NCI-H345 treated with DMSO at 0.1 percent for 48 hours (cell line): Measurements from ENCODE around the gene SBF1.

Source experiments
- DNase-seq: peaks from one replicate; lab custom pipeline; 2025; ENCODE audit not compliant: unreplicated experiment; lab: John Stamatoyannopoulos, UW

The SBF1 gene

DNA sequence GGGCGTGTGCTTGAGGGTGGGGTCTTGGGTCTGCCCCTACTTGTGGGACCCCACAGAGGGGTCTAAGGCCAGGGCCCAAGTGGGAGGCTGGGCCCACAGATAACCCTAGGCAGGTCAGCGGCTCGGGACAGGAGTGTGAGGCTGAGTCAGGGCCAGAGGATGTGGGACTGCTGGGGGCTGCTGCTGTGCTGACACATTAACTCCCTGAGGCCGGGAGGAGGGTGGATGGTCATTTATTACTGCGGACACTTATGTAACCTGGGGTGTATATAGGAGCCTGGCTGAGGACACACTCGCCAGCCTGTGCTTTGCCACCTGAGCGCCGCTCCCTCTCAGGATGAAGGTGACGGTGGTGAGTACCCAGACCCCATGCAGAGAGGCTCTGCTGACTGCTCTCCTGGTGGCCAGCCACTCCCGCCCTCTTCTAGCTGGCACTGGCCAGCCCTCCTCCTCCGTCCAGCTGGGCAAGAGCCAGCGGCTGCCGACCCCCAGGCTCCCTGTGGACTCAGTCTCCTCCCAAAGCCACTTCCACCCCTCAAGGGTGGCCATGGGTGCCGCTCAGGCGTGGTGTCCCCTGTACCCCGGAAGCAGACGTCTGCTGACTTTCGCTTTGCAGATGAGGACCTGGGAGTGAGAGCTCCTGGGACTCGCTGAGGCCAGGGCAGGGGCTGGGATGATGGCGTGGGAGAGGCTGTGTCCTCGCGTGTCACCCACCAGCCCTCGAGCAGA lies 11.9 kb upstream of the SBF1 start, which contains the start of gene MIOX:
MIOX (plus strand) TSS at position 299 of the 729 bp plus-strand sequence; CDS start at position 338, 39 bp downstream.
- DNase-seq, result no peak

DNA sequence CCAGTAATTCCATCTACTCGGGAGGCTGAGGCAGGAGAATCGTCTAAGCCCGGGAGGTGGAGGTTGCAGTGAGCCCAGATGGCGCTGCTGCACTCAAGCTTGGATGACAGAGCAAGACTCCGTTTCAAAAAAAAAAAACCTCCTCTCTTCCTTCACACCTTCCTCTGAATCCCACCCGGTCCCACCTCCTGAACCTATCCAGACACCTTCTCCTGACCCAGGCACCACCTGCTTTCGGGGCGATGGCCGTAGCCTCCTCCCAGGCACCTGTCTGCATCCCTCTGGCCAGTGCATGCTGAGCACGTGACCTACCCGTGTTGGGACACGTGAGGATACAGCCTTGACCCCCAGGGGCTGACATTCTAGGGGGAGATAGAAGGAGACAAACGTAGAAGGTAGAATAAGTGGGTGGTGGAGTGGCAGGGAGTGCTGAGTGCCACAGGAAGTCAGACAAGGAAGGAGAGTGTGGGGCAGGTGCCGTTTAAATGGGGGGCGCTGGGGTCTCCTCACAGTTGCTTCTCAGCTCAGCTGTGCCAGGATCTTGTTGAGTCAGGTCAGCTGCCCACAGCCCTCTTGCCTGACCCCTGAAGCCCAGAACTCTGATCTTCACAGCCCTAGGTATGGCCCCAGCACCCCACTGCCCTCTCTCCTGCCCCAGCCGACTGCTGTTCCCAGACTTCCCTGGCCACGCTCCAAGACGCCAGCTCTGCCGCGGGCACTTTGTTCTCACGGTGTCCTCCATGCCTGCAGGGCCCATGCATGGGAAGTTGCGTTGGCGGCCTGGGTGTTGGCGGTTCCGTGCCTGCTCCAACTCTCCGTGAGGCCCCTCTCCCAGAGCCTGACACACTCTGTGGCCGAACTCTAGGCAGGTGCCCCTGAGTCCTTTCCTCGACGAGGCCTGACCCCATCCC lies 10.6 kb upstream of the SBF1 start:
- DNase-seq, result no peak

- DNase-seq, result no peak
These were observed 9.4 kb upstream of the SBF1 start for GRCh38 chr22:50483977-50484853.

DNA sequence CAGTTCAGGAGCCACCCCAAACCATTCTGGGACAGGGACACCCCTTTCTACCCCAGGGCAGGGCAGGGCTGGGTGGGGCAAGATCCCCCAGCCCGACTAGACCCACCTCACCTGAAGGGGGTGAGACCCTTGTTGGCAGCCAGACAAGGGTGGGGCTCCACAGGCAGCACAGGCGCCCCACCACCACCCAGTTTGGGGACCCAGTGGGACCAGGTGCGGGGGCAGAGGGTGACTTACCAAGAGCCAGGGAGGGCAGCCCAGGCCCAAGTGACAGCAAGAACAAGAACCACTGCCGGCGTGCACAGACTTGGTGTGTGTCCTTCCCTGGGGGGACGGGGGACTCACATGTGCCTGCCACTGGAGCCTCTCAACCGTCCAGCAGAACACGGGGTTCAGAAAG lies 8.7 kb upstream of the SBF1 start:
- no peak for DNase-seq

GRCh38 chr22:50483106-50483505 lies 8.3 kb upstream of the SBF1 start:
- DNase-seq, result no peak

GRCh38 chr22:50482107-50483074 lies 7.6 kb upstream of the SBF1 start:
- no peak for DNase-seq

DNA sequence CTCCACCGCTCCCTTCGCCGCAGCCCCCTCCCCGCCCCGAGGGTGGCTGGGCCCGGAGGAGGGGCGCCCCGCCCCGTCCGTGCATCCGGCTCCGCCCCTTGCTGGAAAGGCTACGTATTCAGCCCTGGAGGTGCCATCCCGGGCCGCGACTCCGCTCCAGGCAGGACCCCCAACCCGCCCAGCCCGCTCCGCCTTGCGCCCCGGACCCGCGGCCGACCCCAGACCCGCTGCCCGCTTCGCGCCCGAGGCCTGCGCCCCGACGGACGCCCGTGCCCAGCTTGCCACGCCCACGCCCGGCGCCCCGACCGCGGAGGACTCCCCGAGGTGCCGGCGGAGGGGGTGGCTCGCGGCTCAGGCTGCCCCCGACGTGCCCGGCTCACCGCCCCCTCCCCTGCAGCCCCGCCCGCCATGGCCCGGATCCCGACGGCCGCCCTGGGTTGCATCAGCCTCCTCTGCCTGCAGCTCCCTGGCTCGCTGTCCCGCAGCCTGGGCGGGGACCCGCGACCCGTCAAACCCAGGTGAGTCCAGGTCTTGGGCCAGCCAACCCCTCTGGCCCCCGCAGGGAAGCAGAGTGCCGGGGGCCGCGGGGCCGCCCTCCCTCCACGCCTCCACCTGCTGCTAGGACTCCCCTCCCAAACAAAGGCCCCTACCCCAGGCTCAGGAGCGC lies 6.7 kb upstream of the SBF1 start, which contains the start of gene ADM2:
ADM2 (plus strand) TSS at position 104 of the 667 bp plus-strand sequence; CDS start at position 409, 305 bp downstream.
- DNase-seq, result no peak

- DNase-seq, result no peak
These were observed 6.2 kb upstream of the SBF1 start for GRCh38 chr22:50481045-50481439.

DNA sequence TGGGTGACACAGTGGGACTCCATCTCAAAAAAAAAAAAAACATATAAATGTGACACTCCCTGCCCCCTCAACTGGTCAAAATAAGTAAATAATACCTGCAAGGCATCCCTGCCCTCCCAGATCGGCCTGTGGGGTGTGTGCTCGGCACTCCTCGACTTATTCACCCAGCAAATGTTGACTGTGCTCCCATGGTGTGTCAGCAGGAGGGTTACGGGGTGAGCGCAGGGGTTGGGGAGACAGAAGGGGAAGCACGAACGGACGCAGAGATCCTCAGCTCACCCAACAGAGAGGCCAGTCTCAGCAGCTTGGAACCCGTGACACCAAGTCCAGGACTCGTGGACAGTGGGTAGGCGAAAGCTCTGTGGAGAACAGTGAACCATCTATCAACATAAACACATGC lies 4.9 kb upstream of the SBF1 start:
- no peak for DNase-seq

DNA sequence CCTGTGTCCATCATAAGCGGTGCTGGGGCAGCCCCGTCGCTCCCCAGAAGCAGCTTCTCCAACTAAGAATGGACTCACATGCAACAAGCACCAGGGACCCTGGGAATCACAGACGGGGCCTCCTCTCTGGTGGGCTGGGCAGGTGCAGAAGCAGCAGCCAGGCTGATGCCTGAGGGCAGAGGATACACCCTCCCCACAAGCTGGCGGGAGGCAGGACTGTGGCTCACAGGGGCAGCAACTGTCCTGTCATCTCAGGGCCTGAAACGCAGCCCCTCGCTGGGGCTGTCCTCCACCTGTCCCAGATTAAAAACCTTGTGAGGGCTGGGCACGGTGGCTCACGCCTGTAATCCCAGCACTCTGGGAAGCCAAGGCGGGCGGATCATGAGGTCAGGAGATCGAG lies 3.1 kb upstream of the SBF1 start:
- DNase-seq, result no peak

- DNase-seq, result no peak
These were observed 2.0 kb upstream of the SBF1 start for GRCh38 chr22:50476868-50477267.

GRCh38 chr22:50475652-50476002 lies 792 bp upstream of the SBF1 start:
- no peak for DNase-seq

- no peak for DNase-seq
These were observed 772 bp downstream of the SBF1 start for GRCh38 chr22:50473855-50474671.

DNA sequence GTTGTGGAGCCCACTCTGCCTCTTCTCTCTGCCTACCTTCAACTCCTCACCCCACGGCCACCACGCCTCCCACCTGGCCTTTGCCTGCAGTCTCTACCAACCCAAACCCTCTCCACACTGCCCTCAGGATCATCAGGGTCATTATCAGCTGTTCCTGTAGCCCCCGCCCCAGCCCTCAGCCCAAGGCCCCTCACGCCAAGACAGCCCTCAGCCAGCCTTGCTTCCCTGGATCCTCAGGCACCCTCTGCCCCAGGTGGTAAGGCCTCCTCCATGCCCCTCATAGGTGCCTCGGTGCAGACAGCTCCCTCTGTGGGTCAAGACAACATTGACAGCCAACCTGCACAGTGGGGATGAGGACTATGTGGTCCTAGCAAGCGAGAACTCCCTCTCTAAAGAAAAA lies 1.7 kb downstream of the SBF1 start:
- DNase-seq, result no peak

DNA sequence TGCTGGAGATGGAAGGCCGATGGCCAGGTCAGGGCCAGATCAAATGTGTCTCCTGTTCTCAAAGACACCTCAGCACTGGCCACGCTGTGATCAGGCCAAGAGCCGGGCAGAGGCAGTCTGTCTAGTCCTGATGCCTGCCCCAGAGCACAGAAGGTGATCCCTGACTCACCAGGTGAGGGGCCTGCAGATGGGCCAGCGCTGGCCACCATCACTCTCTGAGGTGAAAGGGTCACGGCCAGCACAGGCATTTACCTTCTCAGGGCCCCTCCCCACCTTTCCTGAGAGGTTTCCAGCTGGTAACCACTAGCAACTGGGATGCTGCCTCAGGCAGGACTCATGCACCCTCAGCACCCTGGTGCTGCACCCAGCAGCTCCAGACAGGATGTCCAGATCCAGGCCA lies 2.9 kb downstream of the SBF1 start:
- DNase-seq, result no peak

GRCh38 chr22:50471197-50471847 lies 3.5 kb downstream of the SBF1 start:
- no peak for DNase-seq

- no peak for DNase-seq
These were observed 4.3 kb downstream of the SBF1 start for GRCh38 chr22:50470491-50470890.
